Muscle layer of colon (tissue), 2 donors: ENCODE results near the gene SLC44A2.

Source experiments
- H3K27ac ChIP-seq: one replicate; pipeline ENCODE4 v1.7.0; 2013; ENCODE audit warnings: low read depth, mild to moderate bottlenecking, low read length, moderate library complexity
- H3K27me3 ChIP-seq, 2 donors: one replicate each; pipeline ENCODE4 v1.7.0; 2013; ENCODE audit warnings: low read length in 2 of 2, mild to moderate bottlenecking in 2 of 2; ENCODE audit not compliant: insufficient read depth in 2 of 2, control insufficient read depth in 1 of 2
- H3K36me3 ChIP-seq: one replicate; pipeline ENCODE4 v1.7.0; 2013; ENCODE audit warnings: mild to moderate bottlenecking, low read length; ENCODE audit not compliant: insufficient read depth
- H3K4me1 ChIP-seq: one replicate; pipeline ENCODE4 v1.7.0; 2013; ENCODE audit warnings: mild to moderate bottlenecking, low read length; ENCODE audit not compliant: insufficient read depth
- H3K4me3 ChIP-seq, 2 donors: one replicate each; pipeline ENCODE4 v1.7.0; 2013; ENCODE audit warnings: low read length in 2 of 2, low read depth in 1 of 2, mild to moderate bottlenecking in 1 of 2, moderate library complexity in 1 of 2
- H3K9ac ChIP-seq: one replicate; pipeline ENCODE4 v1.7.0; 2013; ENCODE audit warnings: low read length
- H3K9me3 ChIP-seq: one replicate; pipeline ENCODE4 v1.7.0; 2013; ENCODE audit warnings: mild to moderate bottlenecking, low read length
- donor health status: abdominal sarcoma.
- donor health status: Adenocarcinoma of cecum.

SLC44A2 gene

DNA sequence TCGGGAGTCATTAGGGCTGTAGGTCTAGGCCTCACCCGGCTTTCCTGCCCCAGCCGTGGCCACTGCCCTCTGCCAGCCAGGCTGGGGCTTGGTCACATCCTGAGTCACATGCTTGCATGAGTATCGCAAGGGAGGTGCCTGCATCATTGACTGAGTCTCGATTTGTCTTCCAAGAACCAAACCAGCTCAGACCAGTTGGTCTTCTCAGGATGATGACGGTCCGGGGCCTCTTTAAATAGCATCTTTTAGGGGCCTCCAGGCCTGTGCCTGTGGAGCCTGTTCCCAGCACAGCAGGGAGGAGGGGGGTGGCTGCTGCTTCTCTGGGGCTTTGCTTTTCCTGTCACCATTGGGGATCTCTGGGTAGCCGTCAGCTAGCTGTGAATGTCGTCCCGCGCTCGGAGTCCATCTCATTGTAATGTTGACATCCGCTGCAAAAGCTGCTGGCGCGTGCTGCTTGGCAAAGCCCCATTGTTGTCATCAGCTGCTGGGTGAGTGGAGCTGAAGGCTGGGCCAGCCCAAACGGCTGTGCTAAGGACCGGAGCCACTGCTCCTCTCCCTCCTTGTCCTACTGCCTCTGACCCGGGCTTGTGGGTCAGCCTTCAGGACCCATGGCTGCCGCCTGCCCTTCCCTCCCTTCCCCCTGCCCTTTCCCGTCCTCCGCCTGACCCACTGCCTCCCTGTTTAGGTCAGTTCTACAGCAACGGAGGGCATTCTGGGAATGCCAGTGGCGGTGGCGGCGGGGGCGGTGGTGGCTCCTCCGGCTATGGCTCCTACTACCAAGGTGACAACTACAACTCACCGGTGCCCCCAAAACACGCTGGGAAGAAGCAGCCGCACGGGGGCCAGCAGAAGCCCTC lies 61.5 kb downstream of the SLC44A2 start:
- no peak overlapping the region for H3K4me3 ChIP-seq
- H3K9ac ChIP-seq = no peak overlapping the region
- H3K27me3 ChIP-seq = no peaks in the 10 kb centered on the region
- no peaks in the 10 kb centered on the region for H3K4me1 ChIP-seq
- no peaks in the 10 kb centered on the region for H3K9me3 ChIP-seq
- no peak overlapping the region for H3K27ac ChIP-seq
- peaks cover 65% of the 10 kb centered on the region for H3K36me3 ChIP-seq

DNA sequence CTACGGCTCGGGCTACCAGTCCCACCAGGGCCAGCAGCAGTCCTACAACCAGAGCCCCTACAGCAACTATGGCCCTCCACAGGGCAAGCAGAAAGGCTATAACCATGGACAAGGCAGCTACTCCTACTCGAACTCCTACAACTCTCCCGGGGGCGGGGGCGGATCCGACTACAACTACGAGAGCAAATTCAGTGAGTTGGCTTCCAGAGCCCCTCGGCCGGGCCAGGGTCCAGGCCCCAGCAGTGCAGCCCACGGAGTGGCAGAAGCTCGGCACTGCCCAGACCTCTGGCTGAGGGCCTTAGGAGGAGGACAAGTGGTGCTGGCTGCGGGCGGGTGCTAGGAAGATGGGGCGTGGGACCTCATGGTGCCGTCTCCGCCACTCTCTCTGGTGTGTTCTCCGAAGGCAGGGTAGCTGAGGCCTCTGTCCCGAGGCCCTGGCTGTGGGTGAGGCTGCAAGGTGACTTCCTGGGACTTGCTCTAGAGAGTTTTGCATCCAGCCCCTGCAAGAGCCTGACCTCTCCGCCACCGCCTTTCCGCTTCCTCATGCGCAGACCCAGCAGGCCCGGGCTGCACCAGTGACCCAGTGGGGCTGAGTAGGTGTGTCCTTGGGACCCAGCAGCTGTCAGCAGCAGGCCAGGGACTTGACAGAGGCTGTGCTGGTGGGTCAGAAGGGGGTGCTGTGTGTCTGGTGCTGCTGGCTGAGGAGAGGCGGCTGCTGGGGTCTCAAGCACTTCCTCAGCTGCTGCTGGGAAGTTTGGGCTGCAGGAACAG lies 62.4 kb downstream of the SLC44A2 start:
- Histone ChIP-seq H3K4me1 (no peaks in the 10 kb centered on the region), H3K9me3 (no peaks in the 10 kb centered on the region), H3K4me3 (no peak overlapping the region), H3K36me3 (peaks cover 65% of the 10 kb centered on the region), H3K9ac (no peak overlapping the region), H3K27me3 (no peaks in the 10 kb centered on the region), H3K27ac (no peak overlapping the region)

DNA sequence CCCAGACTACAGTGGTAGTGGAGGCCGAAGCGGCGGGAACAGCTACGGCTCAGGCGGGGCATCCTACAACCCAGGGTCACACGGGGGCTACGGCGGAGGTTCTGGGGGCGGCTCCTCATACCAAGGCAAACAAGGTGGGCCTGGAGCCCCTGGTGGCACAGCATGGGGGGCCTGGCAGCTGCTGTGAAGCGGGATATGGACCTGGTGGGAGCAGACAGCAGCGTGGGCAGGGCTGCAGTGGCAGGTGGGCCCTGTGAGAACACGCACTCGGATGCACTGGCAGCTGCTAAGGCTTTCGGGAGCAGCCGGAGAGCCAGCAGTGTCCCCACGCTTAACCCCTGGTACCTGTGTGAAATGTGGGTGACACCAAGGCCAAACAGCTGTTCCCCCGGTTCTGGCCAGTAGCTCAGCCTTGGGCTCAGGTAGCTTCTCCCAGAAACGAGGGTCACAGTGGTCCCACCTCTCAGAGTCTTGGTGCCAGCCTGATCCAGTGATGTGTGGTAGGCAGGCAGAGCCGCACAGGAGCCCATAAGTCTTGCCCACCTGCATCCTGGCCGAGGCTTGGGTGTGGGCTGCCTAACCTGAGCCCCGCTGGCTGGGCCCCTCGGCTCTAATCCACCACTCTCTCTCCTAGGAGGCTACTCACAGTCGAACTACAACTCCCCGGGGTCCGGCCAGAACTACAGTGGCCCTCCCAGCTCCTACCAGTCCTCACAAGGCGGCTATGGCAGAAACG lies 63.4 kb downstream of the SLC44A2 start:
- Histone ChIP-seq H3K9me3 (no peaks in the 10 kb centered on the region), H3K4me1 (no peaks in the 10 kb centered on the region), H3K4me3 (no peak overlapping the region), H3K27ac (no peak overlapping the region), H3K9ac (no peak overlapping the region), H3K27me3 (no peaks in the 10 kb centered on the region), H3K36me3 (peaks cover 56% of the 10 kb centered on the region)

DNA sequence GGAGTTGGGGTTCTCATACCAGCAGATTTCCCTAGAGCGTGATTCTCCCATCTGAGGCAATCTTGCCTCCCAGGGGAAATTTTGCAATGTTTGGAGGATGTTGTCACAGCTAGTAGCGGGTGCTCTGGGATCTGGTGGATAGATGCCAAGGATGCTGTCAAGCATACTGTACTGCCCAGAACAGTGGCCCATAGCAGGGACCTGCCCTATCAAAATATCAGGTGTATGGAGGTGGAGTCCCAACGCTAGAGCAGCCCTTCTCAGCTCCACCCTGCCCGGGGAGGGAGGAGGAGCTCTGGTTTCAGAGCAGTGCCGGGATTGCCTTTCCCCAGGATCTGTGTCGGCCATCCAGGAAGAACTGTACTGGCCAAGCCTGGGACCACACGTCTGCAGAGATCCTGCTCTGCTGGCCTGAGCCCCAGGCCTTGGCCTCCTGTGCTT lies 65.0 kb downstream of the SLC44A2 start:
- no peaks in the 10 kb centered on the region for H3K27me3 ChIP-seq
- H3K36me3 ChIP-seq = peaks cover 40% of the 10 kb centered on the region
- no peaks in the 10 kb centered on the region for H3K9me3 ChIP-seq
- no peak overlapping the region for H3K9ac ChIP-seq
- no peaks in the 10 kb centered on the region for H3K4me1 ChIP-seq
- no peak overlapping the region for H3K4me3 ChIP-seq
- no peak overlapping the region for H3K27ac ChIP-seq

DNA sequence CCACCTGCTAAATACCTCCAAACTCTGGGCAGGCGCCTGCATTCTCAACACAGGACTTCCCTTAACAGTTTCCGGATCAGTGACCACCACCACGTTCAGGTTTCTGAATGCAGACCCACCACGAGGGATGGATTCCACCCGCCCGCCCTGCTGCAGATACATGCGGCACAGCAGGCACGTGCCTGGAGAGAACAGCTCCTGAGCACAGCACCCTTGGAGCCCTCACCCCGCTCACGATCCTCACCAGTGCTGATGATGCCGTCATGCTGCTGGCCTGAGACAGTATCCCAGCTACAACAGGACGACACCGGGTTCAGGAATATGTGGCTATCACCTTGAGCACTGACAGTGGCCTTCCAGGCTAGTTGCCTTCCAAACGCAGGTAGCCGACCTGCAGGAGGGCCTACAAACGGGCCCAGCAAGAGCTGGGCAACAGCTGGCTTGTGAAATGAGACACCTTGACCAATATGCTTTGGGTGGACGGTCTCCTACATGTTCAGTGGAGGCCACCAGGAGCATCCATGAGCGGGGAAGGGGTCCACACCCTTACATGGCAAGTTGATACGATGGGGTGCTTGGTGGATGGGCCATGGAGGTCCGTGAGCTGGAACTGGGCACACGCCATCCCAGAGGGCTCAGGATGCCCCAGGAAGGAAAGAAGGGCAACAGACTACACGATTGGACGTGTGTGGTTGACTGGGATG lies 66.0 kb downstream of the SLC44A2 start:
- no peak overlapping the region for H3K9ac ChIP-seq
- no peaks in the 10 kb centered on the region for H3K4me1 ChIP-seq
- peaks cover 37% of the 10 kb centered on the region for H3K36me3 ChIP-seq
- no peaks in the 10 kb centered on the region for H3K9me3 ChIP-seq
- H3K27ac ChIP-seq = no peak overlapping the region
- H3K4me3 ChIP-seq = no peak overlapping the region
- no peaks in the 10 kb centered on the region for H3K27me3 ChIP-seq

DNA sequence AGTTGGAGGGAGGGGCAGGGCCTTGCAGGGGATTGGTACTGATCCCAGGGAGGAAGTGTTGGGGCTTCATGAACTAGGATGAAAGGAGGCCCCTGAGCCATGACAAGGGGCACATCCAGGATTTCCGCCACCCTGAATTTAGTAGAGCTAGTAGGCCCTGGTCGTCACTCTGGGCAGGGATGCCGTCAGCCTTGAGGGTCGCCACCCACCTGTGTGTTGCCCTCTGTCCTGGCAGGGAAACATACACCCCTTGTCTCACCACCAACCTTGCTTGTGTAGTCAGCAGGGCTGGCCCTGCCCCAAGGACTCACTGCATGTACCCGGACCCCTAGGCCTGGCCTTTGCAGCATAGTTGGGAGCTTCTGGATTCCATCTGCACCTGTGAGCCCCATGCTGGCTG lies 66.5 kb downstream of the SLC44A2 start:
- no peaks in the 10 kb centered on the region for H3K27me3 ChIP-seq
- no peaks in the 10 kb centered on the region for H3K4me1 ChIP-seq
- no peak overlapping the region for H3K9ac ChIP-seq
- H3K36me3 ChIP-seq = peaks cover 31% of the 10 kb centered on the region
- no peak overlapping the region for H3K4me3 ChIP-seq
- H3K27ac ChIP-seq = no peak overlapping the region
- H3K9me3 ChIP-seq = no peaks in the 10 kb centered on the region

DNA sequence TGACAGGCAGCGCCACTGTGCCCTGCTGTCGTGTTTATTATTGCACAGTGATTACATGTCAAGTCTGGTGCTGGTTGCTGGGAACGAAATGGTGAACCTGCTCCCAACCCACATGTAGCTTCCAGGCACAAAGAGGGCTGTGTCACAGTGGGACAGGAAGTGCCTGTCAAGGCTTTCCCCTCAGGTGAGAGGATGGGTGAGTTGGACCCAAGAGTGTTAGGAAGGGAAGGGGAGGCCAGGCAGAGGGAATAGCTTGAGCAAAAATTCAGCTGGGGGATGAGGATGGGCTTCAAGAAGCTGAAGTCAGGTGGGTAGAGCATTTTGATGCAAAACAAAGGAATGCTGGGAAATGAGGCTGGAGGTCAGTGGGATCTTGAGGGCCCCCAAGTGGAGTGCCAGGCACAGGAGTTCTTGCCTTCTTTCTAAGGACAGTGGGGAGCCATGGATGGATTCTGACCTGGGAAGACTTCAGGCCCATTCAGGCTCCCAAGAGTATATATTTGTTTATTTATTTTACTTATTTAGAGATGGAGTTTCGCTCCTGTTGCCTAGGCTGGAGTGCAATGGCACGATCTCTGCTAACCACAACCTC lies 67.4 kb downstream of the SLC44A2 start:
- Histone ChIP-seq H3K27ac (no peak overlapping the region), H3K9ac (no peak overlapping the region), H3K4me3 (no peak overlapping the region), H3K27me3 (no peaks in the 10 kb centered on the region), H3K36me3 (peaks cover 25% of the 10 kb centered on the region), H3K4me1 (no peaks in the 10 kb centered on the region), H3K9me3 (no peaks in the 10 kb centered on the region)
